Left hindlimb (tissue), 1 donor: ENCODE data around the gene TOM1.
A peak's percentile ranks its signal among the peaks of the same experiment; 100 is the strongest.

ENCODE experiments used
- DNase-seq: peaks from one replicate; pipeline ENCODE4 v3.0.0-alpha.2; 2018

The TOM1 gene

GRCh38 chr22:35307892-35308291 is 8.2 kb downstream of the TOM1 start:
- DNase-seq: peak; percentile 58

GRCh38 chr22:35308480-35309021 is 8.9 kb downstream of the TOM1 start:
- no peak for DNase-seq

- DNase-seq: no peak
These were observed 11.2 kb downstream of the TOM1 start for GRCh38 chr22:35310556-35311550.

- no peak for DNase-seq
These were observed 11.9 kb downstream of the TOM1 start for GRCh38 chr22:35311551-35311999.

- DNase-seq: no peak
These were observed 12.7 kb downstream of the TOM1 start for GRCh38 chr22:35312198-35313059.

GRCh38 chr22:35313311-35314121 is 13.8 kb downstream of the TOM1 start:
- DNase-seq: peak; percentile 72

- no peak for DNase-seq
These were observed 14.7 kb downstream of the TOM1 start for GRCh38 chr22:35314161-35314942.

- DNase-seq: no peak
These were observed 15.6 kb downstream of the TOM1 start for GRCh38 chr22:35315141-35315854.

GRCh38 chr22:35315855-35316745 is 16.4 kb downstream of the TOM1 start:
- no peak for DNase-seq

GRCh38 chr22:35316751-35317150 is 17.1 kb downstream of the TOM1 start:
- DNase-seq: no peak

GRCh38 chr22:35317680-35318290 is 18.1 kb downstream of the TOM1 start:
- DNase-seq: no peak

- DNase-seq: peak; percentile 25
These were observed 18.9 kb downstream of the TOM1 start for GRCh38 chr22:35318346-35319215.

- peak; percentile 14 for DNase-seq
These were observed 19.7 kb downstream of the TOM1 start for GRCh38 chr22:35319244-35319985.

GRCh38 chr22:35322126-35322525 is 22.4 kb downstream of the TOM1 start:
- no peak for DNase-seq

GRCh38 chr22:35322893-35323292 is 23.2 kb downstream of the TOM1 start:
- no peak for DNase-seq

- no peak for DNase-seq
These were observed 23.6 kb downstream of the TOM1 start for GRCh38 chr22:35323305-35323704.

GRCh38 chr22:35324067-35324466 is 24.4 kb downstream of the TOM1 start:
- DNase-seq: no peak
